NCI-H2196 (cell line): ENCODE data around the gene KLK14.

Experiments used
- DNase-seq: peaks from one replicate; lab custom pipeline; 2025; ENCODE audit not compliant: unreplicated experiment; lab: John Stamatoyannopoulos, UW

The KLK14 gene

DNA sequence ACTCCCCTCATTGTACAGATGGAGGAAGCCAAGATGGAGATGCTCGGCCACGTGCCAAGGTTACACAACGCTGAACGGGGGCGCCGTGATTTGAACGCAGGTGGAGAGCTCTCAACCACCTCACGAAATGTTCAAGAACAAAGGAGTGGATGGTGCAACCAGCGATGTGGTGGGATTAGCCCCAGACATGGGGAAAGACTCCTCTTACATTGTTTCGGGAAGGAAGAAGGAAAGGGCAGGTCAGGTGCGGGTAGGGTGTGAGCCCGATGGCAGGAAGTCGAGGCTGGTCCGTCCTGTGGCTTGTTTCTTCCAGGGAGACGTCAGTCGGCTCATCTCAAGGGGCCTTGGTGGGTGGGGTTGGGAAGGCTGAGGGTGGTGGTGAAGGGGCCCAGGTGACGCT is 7.1 kb upstream of the KLK14 start:
- DNase-seq = no peak

DNA sequence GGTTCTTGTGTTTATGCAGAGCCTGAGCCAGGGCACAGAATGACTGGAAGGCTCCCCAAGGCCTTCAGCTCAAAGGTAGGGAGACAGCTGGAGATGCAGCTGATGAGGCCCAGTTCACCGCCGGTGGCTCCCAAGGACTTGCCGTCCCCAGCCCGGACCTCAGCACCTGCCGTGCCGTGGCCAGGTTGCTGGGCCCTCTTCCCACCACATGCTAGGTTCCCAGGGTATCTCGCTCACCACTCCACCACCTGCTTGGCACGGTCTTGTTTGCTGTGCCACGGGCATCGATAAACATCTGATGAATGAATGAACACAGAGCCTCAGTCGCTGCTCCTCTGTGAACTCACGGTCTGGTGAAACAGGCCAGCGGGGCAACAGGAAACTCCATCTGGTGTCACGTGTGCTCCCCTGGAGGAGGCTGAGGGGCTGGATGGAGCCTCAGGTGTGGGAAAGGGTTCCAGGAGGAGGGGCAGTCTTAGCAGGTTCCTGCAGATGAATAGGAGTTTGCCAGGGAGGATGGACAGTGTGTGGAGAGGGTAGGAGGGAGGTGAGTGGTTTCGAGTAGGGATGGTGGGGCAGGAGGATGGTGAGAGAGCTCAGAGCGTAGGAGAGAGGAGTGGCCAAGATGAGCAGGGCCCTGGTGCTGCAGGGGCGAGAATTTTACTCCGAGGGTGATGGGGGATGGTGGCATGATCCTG is 3.6 kb upstream of the KLK14 start:
- no peak for DNase-seq

DNA sequence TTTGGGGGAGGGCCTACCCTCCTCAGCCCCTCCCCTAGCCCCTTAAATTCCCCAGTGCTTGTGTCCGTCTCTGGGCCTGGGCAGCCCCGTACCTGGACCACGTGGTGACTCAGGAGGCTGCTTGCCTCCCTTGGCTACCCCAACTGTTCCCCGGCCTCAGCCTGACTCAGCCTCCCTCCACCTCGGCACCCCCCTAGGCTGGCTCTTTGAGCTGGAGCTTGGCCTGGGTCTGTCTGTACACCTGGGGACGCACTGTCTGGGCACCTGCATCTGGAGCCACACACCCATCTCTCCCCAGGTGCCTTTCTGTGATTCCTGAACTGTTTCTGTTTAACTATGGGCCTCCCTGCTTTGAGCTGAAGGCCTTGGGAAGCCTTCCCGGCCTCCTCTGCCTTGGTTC is 1.8 kb upstream of the KLK14 start:
- no peak for DNase-seq

DNA sequence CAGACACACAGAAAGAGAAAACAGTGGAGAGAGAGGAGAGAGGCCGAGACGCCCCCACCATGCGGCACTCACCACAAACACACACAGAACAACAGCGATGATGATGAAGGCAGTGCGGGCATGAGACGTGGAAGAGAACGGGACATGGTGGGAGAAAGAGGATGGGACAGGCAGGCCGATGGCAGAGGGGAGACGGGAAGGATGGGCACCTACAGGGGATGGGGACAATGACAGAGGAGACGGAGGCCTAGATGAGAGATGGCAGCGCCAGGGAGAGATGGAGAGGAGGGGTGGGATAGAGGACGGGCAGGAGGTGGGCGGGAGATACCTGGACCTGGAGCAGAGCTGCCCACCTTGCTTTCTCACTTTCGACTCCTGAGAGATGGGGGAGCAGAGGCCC is 1.1 kb upstream of the KLK14 start:
- DNase-seq = no peak

DNA sequence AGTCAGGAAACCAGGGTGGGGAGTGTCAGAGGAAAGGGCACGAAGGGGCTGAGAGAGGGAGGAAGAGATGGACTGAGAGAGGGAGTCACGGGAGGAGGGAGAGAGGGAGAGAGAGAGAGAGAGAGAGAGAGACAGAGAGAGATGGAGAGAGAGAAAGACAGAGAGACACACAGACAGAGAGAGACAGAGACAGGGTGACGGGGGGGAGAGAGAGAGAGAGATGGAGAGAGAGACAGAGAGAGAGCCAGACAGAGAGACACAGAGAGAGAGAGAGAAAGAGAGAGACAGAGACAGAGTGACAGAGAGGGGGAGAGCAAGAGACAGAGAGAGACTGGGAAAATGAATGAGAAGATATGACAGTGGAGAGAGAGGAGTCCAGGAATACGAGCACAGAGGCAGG is 494 bp upstream of the KLK14 start:
- no peak for DNase-seq

DNA sequence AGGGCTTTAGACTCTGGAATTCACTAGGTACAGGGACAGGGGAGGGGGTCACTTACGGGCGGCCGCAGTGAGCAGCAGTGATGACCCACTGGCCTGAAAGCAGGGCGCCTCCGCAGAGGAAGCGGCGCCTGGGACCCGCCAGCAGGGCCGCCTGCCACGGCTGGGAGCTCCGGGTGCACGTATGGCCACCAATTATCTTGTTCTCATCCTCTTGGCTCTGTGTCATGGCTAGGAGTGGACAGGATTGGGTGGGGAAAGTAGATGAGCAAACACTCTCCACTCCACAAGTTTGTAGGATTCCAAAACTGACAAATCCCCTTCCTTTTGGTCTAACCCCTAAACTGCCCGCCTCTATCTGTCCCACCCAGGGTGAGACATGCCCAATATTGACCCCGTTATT is 1.2 kb downstream of the KLK14 start:
- DNase-seq = no peak

DNA sequence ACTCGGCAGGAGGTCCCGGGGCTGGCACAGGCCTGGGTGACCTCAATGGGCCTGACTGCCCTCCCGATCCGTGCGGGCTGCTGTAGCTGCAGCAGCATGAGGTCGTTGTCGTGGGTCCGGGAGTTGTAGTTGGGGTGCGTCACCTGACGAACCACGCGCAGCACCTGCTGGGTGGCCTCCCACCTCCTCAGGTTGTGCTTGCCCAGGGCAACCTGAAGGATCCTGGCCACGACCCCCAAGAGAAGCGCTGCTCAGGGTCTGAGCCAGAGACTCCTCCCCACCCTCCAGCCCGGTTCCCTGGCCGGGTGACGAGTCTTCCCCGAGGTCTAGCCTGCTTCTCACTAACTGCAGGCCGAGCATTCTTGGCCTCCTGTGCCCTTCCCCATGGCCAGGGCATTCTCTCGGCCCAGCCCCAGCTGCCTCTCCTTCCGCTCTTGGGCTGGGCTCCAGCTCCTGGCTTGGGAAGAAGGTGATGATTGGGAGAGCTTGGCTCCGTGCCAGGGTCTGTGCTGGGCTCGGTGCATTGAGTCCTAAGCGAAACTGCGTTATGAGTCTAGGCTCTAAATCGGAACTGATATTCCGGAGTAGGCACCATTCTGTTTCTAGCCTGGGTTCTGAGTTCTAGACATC is 3.1 kb downstream of the KLK14 start:
- DNase-seq = peak; percentile 7

DNA sequence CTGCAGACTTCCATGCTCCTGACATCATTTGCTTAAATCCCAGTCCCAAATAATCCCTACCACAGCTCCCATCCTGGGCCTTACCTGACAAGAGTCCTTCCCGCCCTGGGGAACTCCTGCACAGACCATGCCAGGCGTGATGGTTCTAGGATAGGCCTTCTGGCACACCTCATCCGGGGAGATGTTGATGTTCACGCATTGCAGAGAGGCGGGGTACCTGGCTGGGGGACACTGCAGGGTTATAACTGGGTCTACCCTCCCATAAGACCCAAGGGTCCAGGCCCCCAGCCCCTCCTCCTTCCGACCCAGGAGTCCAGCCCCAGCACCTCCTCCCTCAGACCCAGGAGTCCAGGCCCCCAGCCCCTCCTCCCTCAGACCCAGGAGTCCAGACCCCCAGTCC is 4.0 kb downstream of the KLK14 start:
- DNase-seq = no peak

DNA sequence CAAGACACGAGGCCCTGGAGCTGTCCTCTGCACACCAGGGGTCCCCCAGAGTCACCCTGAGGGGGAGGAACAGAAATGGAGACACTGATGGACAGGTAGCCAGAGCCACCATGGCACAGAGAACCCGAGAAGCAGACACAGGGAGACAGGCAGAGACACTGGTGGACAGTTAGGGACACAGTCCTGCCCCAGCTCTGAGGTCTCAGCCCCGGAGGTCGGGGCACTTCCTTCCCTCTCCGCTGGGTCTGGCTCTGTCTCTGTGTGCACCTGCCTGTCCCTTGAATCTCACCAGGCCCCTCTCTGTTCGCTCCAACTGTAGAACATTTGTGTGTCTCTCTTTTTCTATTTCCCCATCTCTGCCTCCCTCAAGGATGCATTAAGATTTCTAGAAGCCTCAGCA is 4.6 kb downstream of the KLK14 start:
- DNase-seq = no peak

DNA sequence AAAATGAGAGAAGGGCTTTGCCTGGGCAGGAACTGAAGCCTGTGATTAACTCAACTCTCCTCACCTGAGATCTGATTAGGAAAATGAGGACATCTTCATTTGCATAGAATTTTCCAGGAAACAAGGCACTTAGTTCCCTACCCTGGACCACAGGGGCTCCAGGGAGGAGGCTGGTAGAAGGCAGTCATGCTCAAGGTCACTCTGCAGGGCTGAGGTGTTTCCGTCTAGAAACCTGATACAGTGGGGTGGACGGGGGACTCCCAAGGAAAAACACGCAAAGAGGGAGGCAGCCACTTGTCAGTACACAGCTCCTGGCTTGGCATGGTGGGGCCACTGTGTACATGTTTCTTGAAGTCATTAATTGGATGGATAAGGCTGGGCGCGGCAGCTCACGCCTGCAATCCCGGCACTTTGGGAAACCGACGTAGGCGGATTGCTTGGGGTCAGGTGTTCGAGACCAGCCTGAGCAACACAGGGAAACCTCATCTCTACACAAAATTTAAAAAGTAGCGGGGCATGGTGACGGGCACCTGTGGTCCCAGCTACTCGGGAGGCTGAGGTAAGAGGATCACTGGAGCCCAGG is 6.0 kb downstream of the KLK14 start:
- no peak for DNase-seq

DNA sequence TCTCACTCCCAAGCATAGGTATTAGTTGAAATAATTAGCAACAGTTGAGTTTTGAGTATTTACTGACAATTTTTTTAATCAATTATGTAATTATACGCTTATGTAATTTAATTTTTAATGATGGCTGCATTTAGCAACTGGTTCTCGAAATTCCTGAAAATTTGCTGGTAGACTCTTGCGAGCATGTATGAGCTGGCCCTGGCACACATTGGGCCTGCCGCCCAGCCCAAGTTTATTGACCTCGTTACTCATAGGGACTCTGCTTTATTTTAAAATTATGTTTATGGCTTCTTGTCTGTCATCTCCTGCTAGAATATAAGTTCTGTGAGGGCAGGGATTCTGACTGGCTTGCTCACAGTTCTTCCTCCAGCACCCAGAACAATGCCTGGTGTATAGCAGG is 6.7 kb downstream of the KLK14 start:
- no peak for DNase-seq

DNA sequence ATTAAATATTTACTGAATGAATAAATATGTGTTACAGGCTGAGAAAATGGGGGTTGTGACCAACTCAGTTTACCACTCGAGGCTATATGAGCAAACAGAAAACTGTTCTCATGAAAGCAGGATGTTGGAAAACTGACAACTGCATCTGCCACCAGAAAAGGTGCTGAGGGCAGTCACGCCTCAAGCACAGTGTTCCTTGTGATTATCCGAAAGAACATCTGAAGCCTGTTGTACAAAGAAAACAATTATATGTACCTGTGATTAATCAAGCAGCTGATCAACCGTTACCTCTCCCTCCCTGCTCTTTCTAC is 11.6 kb downstream of the KLK14 start:
- DNase-seq = peak; percentile 20

DNA sequence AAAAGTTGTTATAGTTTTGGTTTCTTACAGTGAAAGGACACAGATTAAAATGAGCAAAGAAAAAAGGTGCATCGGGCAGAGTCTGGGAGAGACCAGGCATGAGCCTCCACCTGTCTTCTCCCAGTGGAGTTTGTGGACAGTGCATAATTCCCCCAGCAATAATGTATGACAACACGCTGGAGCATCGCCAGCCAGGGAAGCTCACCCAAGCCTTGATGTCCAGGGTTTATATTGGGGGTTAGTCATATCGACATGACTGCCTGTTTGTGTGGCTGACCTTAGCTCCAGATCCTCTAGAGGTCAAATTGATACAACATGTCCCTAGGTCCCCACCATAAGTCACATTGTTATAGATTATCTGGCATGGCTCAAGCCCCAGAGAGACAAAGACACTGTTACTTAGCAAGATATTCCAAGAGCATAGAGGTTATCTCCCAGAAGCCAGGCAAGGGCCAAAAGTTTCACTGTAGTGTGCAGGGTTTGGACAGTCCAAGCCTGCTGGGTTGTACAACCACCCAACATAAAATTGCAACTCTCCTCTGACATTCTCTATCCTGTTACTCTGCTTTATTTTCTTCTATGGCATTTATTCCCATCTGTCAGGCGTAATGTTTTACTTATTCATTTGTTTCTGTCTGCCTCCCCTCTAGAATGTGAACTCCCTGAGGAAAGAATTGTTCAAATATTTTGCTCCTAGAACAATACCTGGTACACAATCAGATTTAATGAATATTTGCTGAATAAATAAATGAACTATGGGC is 12.2 kb downstream of the KLK14 start:
- DNase-seq = no peak

DNA sequence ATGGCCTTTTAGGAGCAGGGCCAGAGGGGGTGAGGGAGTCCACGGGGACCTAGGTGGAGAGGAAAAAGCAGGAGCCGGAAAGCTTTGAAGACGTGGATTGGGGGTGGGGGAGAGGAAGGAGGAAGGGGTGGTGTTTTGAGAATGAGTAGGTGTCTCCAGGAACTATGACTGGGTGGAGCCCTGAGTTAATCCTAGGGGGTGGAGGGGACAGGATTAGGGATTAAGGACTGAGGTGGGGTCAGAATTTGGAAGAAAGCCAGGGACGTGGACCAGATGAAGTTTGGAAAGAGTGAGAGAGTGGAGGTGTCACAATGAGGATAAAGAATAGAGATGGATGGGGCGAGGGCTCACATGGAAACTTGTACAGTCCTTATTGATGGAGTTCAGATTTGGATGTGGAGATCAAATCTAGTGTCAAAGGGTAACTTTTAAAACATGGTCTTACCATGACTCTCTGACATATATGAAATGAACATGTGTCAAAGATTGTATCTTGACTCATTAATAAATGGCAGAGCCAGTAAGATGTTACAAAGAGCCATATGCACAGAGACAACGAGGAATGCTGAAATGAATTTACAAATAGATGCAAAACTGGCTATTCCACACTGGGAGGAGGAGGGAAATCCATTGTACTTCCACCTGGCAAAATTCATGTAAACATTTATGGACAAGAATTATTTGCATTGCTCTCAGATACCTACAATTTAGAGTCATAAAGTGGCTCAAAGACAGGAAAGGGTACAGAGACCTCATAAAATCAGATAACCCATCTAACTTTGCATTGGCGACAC is 16.1 kb downstream of the KLK14 start:
- DNase-seq = no peak

DNA sequence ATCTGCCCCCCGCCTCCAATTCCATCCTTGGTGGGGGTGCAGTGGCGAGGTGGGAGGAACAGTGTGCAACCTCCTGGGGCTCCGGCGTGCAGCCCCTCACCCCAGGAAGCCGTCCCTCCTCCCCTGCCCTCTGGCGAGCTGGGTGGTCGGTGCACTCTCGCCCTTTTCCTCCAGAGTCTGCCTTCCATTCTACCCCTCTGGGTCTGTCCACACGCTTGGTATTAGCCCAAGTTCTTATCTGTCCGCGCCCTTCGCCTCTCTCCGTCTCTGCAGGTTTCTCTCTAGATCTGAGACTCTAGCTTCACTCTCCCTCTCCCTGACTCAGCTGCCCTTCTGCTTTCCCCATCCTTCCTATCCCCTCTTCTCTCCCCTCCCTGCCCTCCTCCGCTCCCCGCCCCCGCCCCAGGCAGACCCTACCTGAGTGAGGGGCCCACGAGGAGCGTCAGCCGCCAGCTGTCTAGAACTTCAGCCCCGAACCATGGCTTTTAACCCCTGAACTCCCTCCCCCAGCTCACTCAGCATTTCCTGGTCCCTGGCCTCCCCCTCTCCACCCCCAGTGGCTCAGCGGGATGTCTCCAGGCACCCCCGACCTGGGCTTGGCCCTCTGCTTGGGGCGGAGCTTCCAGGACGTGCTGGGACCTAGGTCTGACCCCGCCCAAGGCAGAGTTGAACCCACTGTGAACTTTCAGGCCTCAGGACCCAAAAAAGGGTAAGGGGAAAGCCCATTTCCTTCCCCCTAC is 17.3 kb downstream of the KLK14 start:
- no peak for DNase-seq

DNA sequence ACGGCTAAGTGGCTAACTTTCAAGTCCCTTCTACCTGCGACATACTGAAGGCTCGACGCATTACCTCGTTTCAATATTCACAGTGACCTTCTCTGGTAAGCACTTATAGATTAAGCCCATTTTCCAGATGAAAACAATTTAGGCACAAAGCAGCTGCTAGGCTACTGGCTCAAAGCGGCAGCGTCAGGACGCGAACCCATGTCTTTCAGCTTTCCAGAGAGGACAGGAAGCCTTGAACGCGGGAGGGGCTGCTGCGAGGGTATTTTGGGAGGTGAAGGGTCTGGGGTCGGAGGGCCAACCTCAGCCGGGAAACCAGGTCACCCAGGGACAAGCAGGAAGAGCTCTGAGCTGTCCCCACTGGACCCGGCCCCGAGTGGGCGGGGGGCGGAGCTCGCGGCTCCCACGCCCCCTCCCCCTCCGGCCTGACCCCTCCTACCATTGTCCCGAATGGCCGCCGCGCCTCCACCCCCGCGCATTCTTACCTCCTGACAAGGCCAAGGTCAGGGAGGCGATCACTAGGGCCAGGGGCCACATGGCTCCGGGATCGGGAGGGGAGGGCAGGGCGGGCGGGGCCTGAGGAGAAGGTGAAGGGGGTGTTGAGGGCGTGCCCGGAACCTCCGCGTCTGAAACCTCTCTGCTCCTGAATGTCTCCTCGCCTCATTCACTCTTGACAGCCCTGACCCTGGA is 18.0 kb downstream of the KLK14 start, which contains the start of gene KLK13:
Gene KLK13, minus strand, starts transcription at position 559 of the 687 bp plus-strand sequence. Its CDS starts 25 bp downstream, at position 534.
- no peak for DNase-seq

DNA sequence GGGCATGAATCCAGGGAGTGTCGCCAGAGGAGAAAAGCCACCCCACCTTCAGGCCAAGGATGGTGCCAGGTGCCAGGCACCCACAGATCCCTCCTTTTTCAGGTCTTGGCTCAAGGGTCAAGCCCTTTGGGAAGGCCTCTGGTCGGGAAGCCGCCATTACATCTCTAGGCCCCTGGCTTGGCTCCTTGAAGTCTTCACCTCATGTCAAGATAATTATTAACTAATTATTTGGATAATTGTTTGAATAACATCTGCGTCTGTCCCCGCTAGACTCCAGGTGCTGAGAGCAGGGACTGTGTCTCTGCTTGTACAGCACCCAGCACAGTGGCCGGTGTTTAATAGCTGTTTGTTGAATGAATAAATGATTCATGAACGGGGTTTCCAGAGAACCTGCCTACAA is 19.0 kb downstream of the KLK14 start:
- no peak for DNase-seq

DNA sequence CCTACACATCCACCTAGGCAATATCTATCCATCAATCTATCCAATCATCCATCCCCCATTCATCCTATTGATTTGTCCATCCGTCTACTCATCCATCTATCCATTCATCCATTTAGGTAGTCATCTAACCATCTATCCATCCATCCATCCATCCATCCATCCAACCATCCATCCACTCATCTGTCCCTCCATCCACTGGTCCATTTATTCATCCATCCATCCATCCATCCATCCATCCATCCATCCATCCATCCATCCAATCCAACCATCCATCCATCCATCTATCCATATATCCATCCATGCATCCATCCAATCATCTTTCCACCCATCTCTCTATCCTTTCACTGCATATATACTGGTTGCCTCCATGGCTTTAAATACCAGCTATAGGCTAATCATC is 21.7 kb downstream of the KLK14 start:
- DNase-seq = no peak

DNA sequence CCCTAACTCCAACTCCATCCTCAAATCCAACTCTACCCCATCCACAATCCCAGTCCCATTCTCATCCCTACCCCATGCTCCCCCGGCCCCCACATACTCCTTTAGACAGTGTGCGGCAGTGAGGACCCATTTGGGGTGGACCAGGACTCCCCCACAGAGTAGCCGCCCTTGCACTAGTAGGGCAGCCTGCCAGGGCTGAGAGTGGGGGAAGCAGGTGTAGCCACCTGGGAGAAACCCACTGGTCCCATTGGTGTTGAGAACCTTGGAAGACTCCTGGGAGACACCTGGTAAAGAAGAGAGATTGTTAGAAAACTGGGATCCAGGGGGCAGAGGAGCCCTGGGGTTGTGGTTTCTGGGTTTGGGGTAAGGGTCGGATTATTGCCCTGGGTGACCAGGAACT is 22.4 kb downstream of the KLK14 start:
- DNase-seq = no peak

DNA sequence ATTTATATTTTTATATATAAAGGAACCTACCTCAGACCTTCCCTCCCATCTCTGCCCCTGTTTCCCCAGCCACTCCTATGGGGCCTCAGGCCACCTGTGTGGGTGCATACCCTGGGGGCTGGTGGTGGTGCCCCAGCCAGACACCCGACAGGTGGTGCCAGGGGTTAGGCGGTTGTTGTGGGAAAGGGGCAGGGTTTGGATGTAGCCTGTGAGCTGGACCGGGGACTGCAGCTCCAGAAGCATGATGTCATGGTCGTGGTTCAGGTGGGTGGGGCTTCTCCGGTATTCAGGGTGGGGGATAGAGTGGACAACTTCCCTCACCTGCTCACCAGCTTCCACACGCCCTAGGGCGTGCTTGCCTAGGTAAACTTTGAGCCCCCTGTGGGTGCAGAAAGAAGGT is 23.0 kb downstream of the KLK14 start:
- DNase-seq = no peak
